Kidney (tissue), 14 donors: ENCODE measurements around the gene RPUSD1. TPM values are rescaled to one million over a fixed set of nuclear protein-coding genes. Genes with fewer than 3 reads are reported as not detected.

ENCODE experiments used
- DNase-seq, 5 donors: peaks; one replicate each; pipeline ENCODE4 v3.0.0-alpha.2; 2013 to 2020
- FAIRE-seq: peaks from 2 replicates; lab custom pipeline; 2012; peaks lifted over from hg19 to GRCh38; lab: Jason Lieb, UNC
- H3K27ac ChIP-seq, 2 donors: one replicate each; pipeline ENCODE4 v1.7.0; 2013; ENCODE audit warnings: low read depth in 2 of 2, low read length in 2 of 2, inconsistent platforms in 1 of 2
- H3K27me3 ChIP-seq: one replicate; pipeline ENCODE4 v1.7.1; 2013; ENCODE audit warnings: low read length, inconsistent platforms; ENCODE audit not compliant: control insufficient read depth, insufficient read depth
- H3K36me3 ChIP-seq, 3 donors: one replicate each; pipeline versions ENCODE4 v1.7.0 to v1.7.1; 2013; ENCODE audit warnings: low read length in 3 of 3, control low read depth in 1 of 3, inconsistent platforms in 1 of 3; ENCODE audit not compliant: insufficient read depth in 3 of 3, control insufficient read depth in 2 of 3
- H3K4me1 ChIP-seq, 3 donors: one replicate each; pipeline versions ENCODE4 v1.7.0 to v1.7.1; 2013; ENCODE audit warnings: low read length in 3 of 3, inconsistent platforms in 1 of 3, low read depth in 1 of 3; ENCODE audit not compliant: control insufficient read depth in 2 of 3, insufficient read depth in 2 of 3
- H3K4me3 ChIP-seq, 3 donors: one replicate each; pipeline versions ENCODE4 v1.7.0 to v1.8.1; 2013; ENCODE audit warnings: low read length in 3 of 3, control low read depth in 1 of 3, inconsistent platforms in 1 of 3
- H3K9ac ChIP-seq, 3 donors: one replicate each; pipeline versions ENCODE4 v1.7.0 to v1.7.1; 2013; ENCODE audit warnings: low read length in 3 of 3, control low read depth in 1 of 3, inconsistent platforms in 1 of 3
- H3K9me3 ChIP-seq, 3 donors: one replicate each; pipeline versions ENCODE4 v1.7.0 to v1.7.1; 2013; ENCODE audit warnings: low read length in 3 of 3, control low read depth in 1 of 3, inconsistent platforms in 1 of 3; ENCODE audit not compliant: control insufficient read depth in 2 of 3, insufficient read depth in 1 of 3
- intact Hi-C: fragments of 100-400 bp; cut with DNase I; formaldehyde crosslinking; loops from one replicate; pipeline ENCODE4 v1.11.1; 2022
- polyA plus RNA-seq: library from polyadenylated mRNA; stranded (reverse); fragments of 350-450 nt; fragmentation: Illumina TruSeq; extraction: RNeasy Lipid Tissue Mini Kit (QIAGEN cat#74804); gene quantifications from one replicate; pipeline ENCODE4 v1.2.3, GENCODE V29; 2014; ENCODE audit warnings: low read depth, low replicate concordance; ENCODE audit not compliant: insufficient read depth
- total RNA-seq: library from RNA; stranded (reverse); fragmentation: NEBNext Ultra II Directional; extraction: Animal tissue kit (Norgen Biotek cat#: 25700); gene quantifications from one replicate; pipeline ENCODE4 v1.2.1, GENCODE V29; 2021
- TF ChIP-seq, protein P1 (sequence below): IDR thresholded peaks from 3 replicates; pipeline ENCODE4 v1.5.1; 2012; ENCODE audit warnings: mild to moderate bottlenecking, moderate library complexity, borderline replicate concordance; ENCODE audit not compliant: insufficient read depth; ENCODE audit errors: extremely low read depth
- donor health status: control.
- donor health status: control.
- donor health status: control.
- donor health status: control.
- donor health status: control.
- donor health status: DM: yes; HTN: yes; CAD: no.
- donor health status: Normal renal cell carcinoma (clear cell type).

The RPUSD1 gene
- total and polyA plus RNA-seq, 2 donors from 2014 or later = 15.1 to 16.9 TPM

DNA sequence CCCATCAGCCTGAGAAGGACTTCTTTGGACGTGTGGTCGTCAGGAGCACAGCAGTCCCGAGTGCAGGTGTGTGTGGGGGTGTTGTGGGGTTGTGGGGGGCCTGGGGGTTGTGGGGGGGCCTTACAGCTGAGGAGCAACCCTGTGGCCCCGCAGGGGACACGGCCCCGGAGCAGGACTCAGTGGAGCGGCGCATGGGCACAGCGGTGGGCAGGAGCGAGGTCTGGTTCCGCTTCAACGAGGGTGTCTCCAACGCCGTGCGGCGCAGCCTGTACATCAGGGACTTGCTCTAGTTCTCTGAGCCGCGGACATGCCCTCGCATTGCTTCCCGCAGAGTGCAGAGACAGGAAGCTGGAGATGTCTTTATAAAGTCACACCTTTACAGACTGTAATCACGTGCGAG, 9.5 kb upstream of the RPUSD1 start:
- H3K27me3 ChIP-seq = peaks cover 3% of the 10 kb centered on the region
- H3K4me3 ChIP-seq = no peak overlapping the region
- H3K9ac ChIP-seq = no peak overlapping the region
- intact Hi-C loops = no loop called here
- DNase-seq (no peak), FAIRE-seq (no peak)
- H3K9me3 ChIP-seq = no peaks in the 10 kb centered on the region
- H3K4me1 ChIP-seq = no peaks in the 10 kb centered on the region
- H3K36me3 ChIP-seq = no peaks in the 10 kb centered on the region
- TF ChIP-seq, protein P1, sequence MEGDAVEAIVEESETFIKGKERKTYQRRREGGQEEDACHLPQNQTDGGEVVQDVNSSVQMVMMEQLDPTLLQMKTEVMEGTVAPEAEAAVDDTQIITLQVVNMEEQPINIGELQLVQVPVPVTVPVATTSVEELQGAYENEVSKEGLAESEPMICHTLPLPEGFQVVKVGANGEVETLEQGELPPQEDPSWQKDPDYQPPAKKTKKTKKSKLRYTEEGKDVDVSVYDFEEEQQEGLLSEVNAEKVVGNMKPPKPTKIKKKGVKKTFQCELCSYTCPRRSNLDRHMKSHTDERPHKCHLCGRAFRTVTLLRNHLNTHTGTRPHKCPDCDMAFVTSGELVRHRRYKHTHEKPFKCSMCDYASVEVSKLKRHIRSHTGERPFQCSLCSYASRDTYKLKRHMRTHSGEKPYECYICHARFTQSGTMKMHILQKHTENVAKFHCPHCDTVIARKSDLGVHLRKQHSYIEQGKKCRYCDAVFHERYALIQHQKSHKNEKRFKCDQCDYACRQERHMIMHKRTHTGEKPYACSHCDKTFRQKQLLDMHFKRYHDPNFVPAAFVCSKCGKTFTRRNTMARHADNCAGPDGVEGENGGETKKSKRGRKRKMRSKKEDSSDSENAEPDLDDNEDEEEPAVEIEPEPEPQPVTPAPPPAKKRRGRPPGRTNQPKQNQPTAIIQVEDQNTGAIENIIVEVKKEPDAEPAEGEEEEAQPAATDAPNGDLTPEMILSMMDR = no peak
- no peak overlapping the region for H3K27ac ChIP-seq

DNA sequence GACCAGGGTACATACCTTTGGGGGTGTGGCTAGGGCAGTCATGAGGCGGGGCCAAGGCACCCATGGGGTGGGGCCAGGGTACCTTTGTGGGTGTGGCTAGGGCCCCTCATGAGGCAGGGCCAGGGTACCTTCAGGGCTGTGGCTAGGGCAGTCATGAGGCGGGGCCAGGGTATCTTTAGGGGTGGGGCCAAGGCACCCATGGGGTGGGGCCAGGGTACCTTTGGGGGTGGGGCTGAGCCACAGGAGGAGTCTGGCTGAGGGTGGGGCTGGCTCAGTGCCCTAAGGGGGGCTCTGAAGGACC, 8.9 kb upstream of the RPUSD1 start:
- intact Hi-C loops = no loop called here
- Histone ChIP-seq H3K9me3 (no peaks in the 10 kb centered on the region), H3K27ac (no peak overlapping the region), H3K4me3 (no peak overlapping the region), H3K27me3 (no peaks in the 10 kb centered on the region), H3K9ac (no peak overlapping the region), H3K4me1 (no peaks in the 10 kb centered on the region), H3K36me3 (no peaks in the 10 kb centered on the region)
- no peak for FAIRE-seq
- DNase-seq = no peak
- TF ChIP-seq, protein P1 = no peak

DNA sequence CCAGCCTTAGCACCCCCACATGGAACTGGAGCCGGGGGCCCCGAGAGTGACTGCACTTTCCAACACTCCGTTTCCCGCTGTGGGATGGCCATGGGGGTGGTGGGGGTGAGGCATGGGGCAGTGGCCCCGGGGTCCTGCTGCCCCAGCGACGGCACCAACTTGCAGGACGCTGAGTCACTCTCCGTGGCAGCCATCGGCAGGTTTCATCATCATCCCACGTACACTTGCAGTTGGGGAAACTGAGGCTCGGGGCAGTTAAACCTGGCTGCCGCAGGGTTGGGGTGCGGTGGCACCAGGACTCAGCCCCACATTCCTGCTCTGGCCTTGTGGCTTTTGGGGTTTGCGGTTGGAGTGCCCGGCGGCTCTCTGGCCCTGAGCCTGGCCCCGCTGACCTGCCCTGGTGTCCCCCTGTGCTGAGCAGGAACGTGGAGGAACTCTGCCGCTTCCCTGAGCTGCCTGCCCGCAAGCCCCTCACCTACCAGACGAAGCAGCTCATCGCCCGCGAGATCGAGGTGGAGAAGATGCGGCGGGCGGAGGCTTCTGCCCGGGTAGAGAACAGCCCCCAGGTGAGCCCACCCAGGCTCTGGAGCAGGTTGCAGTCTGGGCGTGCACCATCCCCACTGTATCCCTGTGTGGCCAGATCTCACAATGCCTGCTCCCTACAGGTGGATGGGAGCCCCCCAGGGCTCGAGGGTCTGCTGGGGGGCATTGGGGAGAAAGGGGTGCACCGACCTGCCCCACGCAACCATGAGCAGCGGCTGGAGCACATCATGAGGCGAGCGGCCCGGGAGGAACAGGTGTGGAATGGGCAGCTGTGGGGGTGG, 8.3 kb upstream of the RPUSD1 start:
- no peaks in the 10 kb centered on the region for H3K9me3 ChIP-seq
- no peaks in the 10 kb centered on the region for H3K4me1 ChIP-seq
- no peak for FAIRE-seq
- no peak overlapping the region for H3K9ac ChIP-seq
- H3K27me3 ChIP-seq = no peaks in the 10 kb centered on the region
- no peak overlapping the region for H3K4me3 ChIP-seq
- H3K27ac ChIP-seq = no peak overlapping the region
- H3K36me3 ChIP-seq = no peaks in the 10 kb centered on the region
- DNase-seq = no peak
- intact Hi-C loops = no loop called here
- TF ChIP-seq, protein P1 = no peak
